SH-SY5Y (cell line): ENCODE data around the gene SURF1.

Experiments used
- GATA2 ChIP-seq: IDR thresholded peaks from 2 replicates; pipeline ENCODE4 v1.6.1; 2011; ENCODE audit warnings: mild to moderate bottlenecking, low read depth, low read length
- GATA3 ChIP-seq: IDR thresholded peaks from 2 replicates; pipeline ENCODE4 v1.6.1; 2011; ENCODE audit warnings: low read depth, mild to moderate bottlenecking, low read length, moderate library complexity

Gene SURF1

DNA sequence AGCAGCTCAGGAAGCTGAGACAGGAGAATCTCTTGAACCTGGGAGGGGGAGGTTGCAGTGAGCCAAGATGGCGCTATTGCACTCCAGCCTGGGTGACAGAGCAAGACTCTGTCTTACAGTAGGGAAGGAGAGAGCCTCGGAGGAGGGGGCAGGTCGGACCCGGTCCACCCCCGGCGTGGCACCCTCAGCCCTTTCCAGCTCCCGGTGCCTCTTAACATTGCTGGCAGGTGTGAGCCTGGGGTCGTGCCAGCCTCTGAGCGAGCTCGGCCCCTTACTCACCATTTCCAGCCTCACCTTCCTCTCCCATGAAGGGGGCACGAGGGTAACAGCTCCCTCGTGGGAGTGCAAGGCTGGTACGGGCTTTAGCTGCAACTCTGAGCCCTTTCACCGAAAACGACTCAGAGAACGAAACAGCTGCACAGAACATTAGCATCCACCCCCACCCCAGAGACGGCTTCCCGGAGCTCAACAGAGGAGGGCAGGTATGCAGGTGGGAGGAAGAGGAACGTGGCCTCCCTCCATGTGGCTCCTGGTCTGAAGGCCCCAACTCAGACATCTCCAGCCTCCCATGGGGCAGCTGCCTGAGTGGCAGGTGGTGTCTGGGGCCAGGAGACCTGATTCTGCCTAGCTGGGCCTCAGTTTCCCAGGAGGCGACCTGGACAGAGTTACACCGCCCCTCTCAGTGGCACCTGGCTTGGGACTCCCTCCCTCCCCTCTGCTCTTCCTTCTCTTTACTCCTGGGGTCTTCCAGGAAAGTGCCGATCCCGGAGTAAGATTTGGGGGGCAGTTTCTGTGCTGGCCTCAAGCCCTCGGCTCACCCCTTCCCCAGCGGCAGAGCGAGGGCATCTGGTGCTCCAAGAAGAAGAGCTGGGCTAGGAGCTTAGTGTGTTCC is 52.8 kb downstream of the SURF1 start:
- TF ChIP-seq GATA3 = no peak
- TF ChIP-seq GATA2 = no peak
